WI38 (cell line): ENCODE results near the gene FBXO38.

Experiments
- H3K4me3 ChIP-seq: 2 replicates; pipeline ENCODE4 v1.5.1; 2011; ENCODE audit warnings: low read depth, mild to moderate bottlenecking, control low read depth, low read length
- TF ChIP-seq, protein P1 (sequence below): IDR thresholded peaks from 2 replicates; pipeline ENCODE4 v1.5.1; 2012; ENCODE audit warnings: low read depth, mild to moderate bottlenecking, control low read depth, low read length

FBXO38 gene, protein sequence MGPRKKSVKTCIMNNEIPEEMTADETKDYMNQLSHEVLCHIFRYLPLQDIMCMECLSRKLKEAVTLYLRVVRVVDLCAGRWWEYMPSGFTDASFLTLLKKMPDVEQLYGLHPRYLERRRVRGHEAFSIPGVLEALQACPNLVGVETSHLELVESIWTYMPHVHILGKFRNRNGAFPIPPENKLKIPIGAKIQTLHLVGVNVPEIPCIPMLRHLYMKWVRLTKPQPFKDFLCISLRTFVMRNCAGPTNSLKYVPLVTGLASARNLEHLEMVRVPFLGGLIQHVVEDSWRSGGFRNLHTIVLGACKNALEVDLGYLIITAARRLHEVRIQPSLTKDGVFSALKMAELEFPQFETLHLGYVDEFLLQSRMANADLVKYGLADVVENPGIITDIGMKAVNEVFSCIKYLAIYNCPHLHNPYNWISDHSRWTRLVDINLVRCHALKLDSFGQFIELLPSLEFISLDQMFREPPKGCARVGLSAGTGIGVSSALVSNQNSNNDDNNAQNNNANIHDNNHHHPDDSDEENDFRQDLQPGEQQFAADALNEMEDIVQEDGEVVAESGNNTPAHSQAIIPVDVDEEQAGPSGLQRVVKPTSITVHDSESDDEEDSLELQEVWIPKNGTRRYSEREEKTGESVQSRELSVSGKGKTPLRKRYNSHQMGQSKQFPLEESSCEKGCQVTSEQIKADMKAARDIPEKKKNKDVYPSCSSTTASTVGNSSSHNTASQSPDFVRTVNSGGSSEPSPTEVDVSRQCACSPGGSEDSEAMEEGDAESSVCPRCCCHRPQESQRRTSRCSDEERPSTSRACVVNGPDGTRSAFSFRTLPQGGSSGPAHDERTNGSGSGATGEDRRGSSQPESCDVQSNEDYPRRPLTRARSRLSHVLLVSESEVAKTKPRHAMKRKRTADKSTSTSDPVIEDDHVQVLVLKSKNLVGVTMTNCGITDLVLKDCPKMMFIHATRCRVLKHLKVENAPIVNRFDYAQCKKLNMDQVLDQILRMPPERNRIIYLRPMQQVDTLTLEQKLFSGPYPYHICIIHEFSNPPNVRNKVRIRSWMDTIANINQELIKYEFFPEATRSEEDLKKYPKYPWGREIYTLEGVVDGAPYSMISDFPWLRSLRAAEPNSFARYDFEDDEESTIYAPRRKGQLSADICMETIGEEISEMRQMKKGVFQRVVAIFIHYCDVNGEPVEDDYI

DNA sequence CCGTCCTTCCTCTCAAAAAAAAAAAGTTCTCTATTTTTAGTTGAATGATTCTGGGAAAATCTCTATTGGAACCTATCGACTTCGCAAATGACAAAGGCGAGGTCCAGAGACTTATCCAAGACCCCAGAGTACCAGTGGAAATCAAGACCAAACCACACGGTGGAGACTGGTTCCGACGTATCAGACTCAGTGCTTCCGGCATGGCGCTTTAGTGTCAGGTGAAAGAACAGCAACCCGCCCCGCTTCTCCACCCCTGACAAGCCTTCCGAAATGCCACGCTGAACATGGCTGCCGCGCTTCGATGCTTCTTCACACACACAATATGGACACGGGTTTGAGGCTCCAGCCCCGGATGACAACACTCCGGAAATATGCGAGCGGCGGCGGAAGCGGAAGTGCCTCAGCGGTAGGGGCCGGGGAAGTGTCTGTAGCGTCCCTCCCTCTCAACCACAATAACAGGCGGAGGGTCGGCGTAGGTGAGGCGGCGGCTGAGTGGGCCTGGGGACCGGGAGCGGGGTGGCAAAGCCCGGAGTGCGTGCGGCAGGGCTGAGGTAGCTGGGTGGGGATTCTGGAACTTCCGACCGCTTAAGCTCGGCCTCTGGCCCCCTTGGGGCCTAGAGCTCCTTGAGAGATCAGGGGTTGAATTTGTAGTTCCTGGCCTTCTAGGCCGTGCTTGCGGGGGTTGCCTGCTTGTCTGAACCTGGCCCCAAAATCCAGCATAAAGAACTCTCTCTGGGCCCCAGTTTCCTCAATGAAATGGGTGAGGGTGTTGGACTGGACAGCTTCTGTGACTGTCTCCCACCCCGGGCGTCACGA is at the start of gene FBXO38:
FBXO38 (plus strand) TSS at position 395 of the 816 bp plus-strand sequence. CDS start 10,819 bp downstream, outside the sequence.
- TF ChIP-seq, protein P1, sequence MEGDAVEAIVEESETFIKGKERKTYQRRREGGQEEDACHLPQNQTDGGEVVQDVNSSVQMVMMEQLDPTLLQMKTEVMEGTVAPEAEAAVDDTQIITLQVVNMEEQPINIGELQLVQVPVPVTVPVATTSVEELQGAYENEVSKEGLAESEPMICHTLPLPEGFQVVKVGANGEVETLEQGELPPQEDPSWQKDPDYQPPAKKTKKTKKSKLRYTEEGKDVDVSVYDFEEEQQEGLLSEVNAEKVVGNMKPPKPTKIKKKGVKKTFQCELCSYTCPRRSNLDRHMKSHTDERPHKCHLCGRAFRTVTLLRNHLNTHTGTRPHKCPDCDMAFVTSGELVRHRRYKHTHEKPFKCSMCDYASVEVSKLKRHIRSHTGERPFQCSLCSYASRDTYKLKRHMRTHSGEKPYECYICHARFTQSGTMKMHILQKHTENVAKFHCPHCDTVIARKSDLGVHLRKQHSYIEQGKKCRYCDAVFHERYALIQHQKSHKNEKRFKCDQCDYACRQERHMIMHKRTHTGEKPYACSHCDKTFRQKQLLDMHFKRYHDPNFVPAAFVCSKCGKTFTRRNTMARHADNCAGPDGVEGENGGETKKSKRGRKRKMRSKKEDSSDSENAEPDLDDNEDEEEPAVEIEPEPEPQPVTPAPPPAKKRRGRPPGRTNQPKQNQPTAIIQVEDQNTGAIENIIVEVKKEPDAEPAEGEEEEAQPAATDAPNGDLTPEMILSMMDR: no peak
- peak within 1 kb of the TSS; percentile 92 for H3K4me3 ChIP-seq

DNA sequence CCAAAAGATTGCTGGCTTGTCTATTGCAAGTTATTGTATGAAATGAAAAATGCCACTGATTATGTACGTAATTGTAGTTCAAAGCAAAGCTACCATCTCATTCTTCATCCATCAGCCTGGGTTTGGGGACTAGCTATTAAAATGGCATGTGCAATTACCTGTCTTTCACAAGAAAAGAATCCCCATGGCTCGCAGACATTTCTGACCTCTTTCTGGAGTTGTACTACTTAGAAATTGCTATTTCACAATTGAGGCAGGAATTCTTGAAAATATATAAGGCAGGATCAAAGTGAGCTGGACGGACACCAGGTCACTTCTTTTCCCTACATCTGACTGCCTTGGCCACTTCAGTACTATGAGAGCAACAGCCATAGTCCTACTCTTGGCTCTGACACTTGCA is 48.5 kb upstream of the FBXO38 start, which contains the start of gene SPINK9:
SPINK9 (plus strand) TSS at position 301 of the 400 bp plus-strand sequence; CDS start at position 356, 55 bp downstream.
- TF ChIP-seq, protein P1: no peak

DNA sequence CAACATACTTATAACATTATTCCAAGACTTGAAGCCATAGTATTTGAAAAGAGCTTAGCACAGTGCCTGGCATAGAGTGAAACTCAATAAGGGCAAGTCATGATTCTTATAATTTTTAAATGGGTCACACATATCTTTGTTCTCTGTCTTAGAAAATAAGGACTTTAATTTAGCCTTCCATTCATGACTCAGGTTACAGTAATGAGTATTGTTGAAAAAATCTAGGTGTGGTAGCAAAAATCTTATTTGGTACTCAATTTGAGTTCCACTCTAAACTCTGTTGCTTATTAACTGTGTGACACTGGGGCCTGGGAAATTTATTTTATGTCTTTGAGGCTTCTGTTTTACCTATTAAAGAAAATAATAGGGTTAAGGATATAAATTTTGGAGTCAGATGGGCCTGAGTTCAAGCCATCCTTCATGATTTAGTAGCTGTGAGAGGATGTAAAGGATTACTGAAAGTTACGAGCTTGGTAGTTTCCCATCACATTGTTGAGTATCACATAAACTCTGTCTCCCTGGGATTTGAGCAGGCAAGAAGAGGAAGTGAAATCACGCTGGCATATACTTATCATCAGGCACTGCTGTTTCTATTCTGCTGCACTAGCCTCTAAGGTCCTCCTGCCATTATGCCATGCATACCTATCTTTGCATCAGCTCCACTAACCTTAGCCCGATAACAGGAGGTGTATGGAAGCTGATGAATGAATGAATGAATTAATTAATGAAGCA is 46.9 kb upstream of the FBXO38 start:
- TF ChIP-seq, protein P1: no peak

More for the DNA sequence above, 48.5 kb upstream of the FBXO38 start, which contains the start of gene SPINK9:
- no peak within 1 kb of the TSS for H3K4me3 ChIP-seq

DNA sequence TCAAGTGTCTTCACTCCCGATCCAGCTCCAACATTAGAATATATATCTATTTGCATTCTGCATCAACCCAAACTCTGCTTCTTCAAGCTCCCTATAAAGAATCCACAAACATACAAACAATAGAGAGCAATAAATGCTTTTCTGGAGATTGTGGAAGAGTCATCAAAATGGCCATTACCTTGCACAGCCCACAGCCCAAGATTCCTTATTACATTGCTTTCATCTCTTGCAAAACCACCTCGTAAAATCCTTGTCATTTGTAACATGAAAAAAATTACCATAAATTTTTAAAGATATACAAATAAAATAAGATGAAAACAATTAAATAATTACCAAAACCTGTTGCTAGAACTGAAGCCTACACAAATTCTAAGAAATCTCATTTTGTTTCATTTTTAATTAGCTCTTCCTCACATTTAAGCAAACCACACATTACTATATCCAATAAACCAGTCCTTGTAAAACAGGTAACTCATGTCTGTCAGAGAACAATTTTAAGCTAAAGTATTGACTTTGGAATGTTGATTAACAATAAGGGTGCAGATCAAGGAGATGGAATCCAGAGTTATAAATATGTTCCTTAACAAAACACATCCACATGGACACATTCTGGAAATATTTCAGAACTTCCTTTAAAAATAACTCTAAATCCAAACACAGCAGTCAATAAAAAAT is 41.2 kb upstream of the FBXO38 start:
- H3K4me3 ChIP-seq: no peak overlapping the region
- TF ChIP-seq, protein P1: no peak

More for the DNA sequence above, 46.9 kb upstream of the FBXO38 start:
- no peak overlapping the region for H3K4me3 ChIP-seq

DNA sequence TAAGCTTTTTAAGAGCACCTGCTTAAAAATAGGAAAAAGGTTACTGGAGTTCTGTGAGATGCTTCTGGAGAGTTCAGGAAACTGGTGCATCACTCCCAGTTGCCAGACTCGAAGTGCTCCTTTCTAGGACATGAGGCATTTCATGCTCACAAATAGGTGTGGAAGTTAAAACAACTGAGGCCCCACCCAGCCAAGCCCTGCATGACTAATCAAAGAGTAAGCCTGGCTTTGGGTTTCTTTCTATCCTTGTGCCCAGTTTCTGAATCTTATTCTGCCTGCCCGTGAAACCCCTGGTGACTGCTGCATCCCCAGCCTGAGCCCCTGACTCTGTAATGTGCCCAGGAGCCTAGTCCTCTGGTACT is 40.7 kb upstream of the FBXO38 start:
- TF ChIP-seq, protein P1: no peak

More for the DNA sequence above, 40.7 kb upstream of the FBXO38 start:
- no peak overlapping the region for H3K4me3 ChIP-seq
